GM21423 (cell line): ENCODE data around the gene RBKS.
A peak's percentile ranks its signal among the peaks of the same experiment; 100 is the strongest.
"Not testable (repeated sequence)": the region's sequence is repeated elsewhere in the genome, so short reads cannot be mapped to it uniquely, and the experiment has no call there.

Experiments
- ATAC-seq: cut with Tn5 transposase; IDR thresholded peaks from one replicate; pipeline ENCODE4 v1.9.1; 2021; ENCODE audit warnings: mild to moderate bottlenecking, moderate library complexity; ENCODE audit not compliant: unreplicated experiment

Gene RBKS

GRCh38 chr2:27771202-27771547, 119.0 kb downstream of the RBKS start:
- ATAC-seq, result peak; percentile 15

GRCh38 chr2:27766287-27766661, 123.9 kb downstream of the RBKS start:
- ATAC-seq, result no peak

GRCh38 chr2:27765621-27766286, 124.4 kb downstream of the RBKS start:
- no peak for ATAC-seq

GRCh38 chr2:27764526-27764925, 125.7 kb downstream of the RBKS start:
- not testable (repeated sequence) for ATAC-seq

GRCh38 chr2:27763907-27764267, 126.3 kb downstream of the RBKS start:
- no peak for ATAC-seq

GRCh38 chr2:27762951-27763906, 127.0 kb downstream of the RBKS start:
- no peak for ATAC-seq

- no peak for ATAC-seq
These were observed 133.4 kb downstream of the RBKS start for GRCh38 chr2:27756544-27757498.

GRCh38 chr2:27756091-27756490, 134.1 kb downstream of the RBKS start:
- no peak for ATAC-seq

GRCh38 chr2:27754831-27755230, 135.4 kb downstream of the RBKS start:
- ATAC-seq, result no peak

- no peak for ATAC-seq
These were observed 136.0 kb downstream of the RBKS start for GRCh38 chr2:27754138-27754588.

GRCh38 chr2:27752551-27753237, 137.5 kb downstream of the RBKS start:
- no peak for ATAC-seq

GRCh38 chr2:27751377-27751776, 138.8 kb downstream of the RBKS start:
- ATAC-seq, result no peak

- ATAC-seq, result not testable (repeated sequence)
These were observed 141.2 kb downstream of the RBKS start for GRCh38 chr2:27748803-27749554.

GRCh38 chr2:27747827-27748352, 142.3 kb downstream of the RBKS start:
- ATAC-seq, result no peak

GRCh38 chr2:27746325-27746724, 143.9 kb downstream of the RBKS start:
- no peak for ATAC-seq

- not testable (repeated sequence) for ATAC-seq
These were observed 144.7 kb downstream of the RBKS start for GRCh38 chr2:27745494-27745893.

GRCh38 chr2:27742571-27742970, 147.6 kb downstream of the RBKS start:
- ATAC-seq, result no peak

- ATAC-seq, result no peak
These were observed 148.5 kb downstream of the RBKS start for GRCh38 chr2:27741673-27742072.

- ATAC-seq, result no peak
These were observed 151.2 kb downstream of the RBKS start for GRCh38 chr2:27739058-27739373.
